ENCODE results near the gene ARF5. TPM values are rescaled to one million over a fixed set of nuclear protein-coding genes. Genes with fewer than 3 reads are reported as not detected.
"Not testable (repeated sequence)": the region's sequence is repeated elsewhere in the genome, so short reads cannot be mapped to it uniquely, and the experiment has no call there.

Gene ARF5
- total RNA-seq (100 to 1,000 TPM in 3 of 9 donors, 10 to 100 TPM in 6; 85.3 to 196 (median 96.3) TPM), polyA plus RNA-seq (100 to 1,000 TPM; 136 to 173 TPM)
- long read RNA-seq, donor 1, transcript ARF5-201 (6 exons, 1,103 nt): major isoform, 71 of 77 reads
- long read RNA-seq, donor 1, partial matches to known transcripts: 3 of 77 reads
- long read RNA-seq, donor 1, other reads (novel, unspliced or antisense): 2 of 77 reads
- long read RNA-seq, donor 2, transcript ARF5-204 (5 exons, 1,509 nt): minor isoform, 5 of 146 reads
- long read RNA-seq, donor 2, transcript ARF5-201 (6 exons, 1,103 nt): major isoform, 137 of 146 reads
- long read RNA-seq, donor 2, partial matches to known transcripts: 3 of 146 reads
- long read RNA-seq, donor 2, other reads (novel, unspliced or antisense): 1 of 146 reads
- long read RNA-seq, donor 3, transcript ARF5-201 (6 exons, 1,103 nt): major isoform, 64 of 77 reads
- long read RNA-seq, donor 3, partial matches to known transcripts: 4 of 77 reads
- long read RNA-seq, donor 3, other reads (novel, unspliced or antisense): 6 of 77 reads

DNA sequence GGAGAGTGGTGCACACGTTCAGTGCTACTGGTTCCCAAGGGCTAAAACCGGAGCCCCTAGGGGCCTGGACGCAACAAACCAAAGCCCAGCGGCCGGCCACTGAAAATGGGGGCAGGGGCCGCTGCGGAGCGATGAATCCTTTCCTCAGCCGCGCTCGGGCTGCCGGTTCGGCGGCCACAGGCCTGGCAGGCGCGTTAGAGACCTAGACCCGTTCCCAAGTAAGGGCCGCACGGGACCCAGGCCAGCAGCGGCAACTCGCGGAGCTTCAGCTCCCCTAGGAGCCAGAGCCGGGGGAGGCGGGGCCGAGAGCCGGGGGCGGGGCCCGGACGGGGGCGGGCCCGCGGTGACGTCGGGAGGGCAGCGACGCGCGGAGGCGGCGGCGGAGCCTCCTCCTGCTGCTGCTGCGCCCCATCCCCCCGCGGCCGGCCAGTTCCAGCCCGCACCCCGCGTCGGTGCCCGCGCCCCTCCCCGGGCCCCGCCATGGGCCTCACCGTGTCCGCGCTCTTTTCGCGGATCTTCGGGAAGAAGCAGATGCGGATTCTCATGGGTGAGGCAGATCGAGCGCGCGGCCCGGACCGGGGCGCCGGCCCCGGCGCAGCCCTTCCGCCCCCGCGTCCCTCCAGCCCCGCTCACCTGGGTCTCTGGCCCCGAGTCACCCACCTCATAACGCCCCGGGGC lies at the start of gene ARF5:
Gene ARF5 (plus strand): TSS at position 393 of the 678 bp plus-strand sequence. CDS start 88 bp downstream, at position 481.
- peaks cover 0 to 33% (median 26%) of the 10 kb centered on the region in 9 donors for H3K36me3 ChIP-seq
- ATAC-seq: peak; percentile 82 to 95 (median 92)
- H3K4me3 ChIP-seq: peak within 1 kb of the TSS; percentile 83 to 100 (median 96)
- intact Hi-C loops (cut with DNase I): loop anchor here in 9 of 10 donors (2.0 to 10.0 kb wide), 5 partner anchors 59 to 196 kb away; partner anchors contain the start of genes ZNF800 (in 5 of the 9) and SND1 (in 2 of the 9)
- H3K27ac ChIP-seq: peak within 1 kb of the TSS; percentile 51 to 95 (median 92)
- peak; percentile 89 to 94 (median 92) for DNase-seq
- whole genome bisulfite sequencing, 4 donors: 0 to 3% (median 1%) methylated on average over 18 to 77 of the region's 77 CpGs
- H3K4me1 ChIP-seq: peaks cover 10 to 49% (median 34%) of the 10 kb centered on the region in 12 donors
- peak; percentile 69 to 78 for TF ChIP-seq POLR2A (IDR thresholded peaks at IDR 0.05)
- no peak for TF ChIP-seq CTCF (IDR thresholded peaks at IDR 0.05)
- no peaks in the 10 kb centered on the region for H3K9me3 ChIP-seq
- H3K27me3 ChIP-seq: no peaks in the 10 kb centered on the region

DNA sequence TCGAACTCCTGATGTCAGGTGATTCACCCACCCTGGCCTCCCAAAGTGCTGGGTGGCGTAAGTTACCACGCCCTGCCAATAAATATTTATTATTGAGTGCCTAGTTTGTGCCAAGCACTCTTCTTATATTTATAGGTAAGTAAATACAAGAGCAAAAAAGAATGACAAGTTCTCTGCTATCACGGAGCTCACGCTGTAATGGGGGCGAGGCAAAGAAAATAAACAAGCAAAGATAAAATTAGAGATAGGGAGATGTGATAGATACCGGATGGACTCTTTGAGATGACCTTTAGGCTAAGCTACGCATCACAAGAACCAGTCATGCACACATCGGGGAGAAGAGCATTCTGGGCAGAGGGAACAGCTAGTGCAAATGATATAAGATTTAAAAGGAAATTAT lies 49.1 kb upstream of the ARF5 start:
- ATAC-seq (no peak), DNase-seq (no peak)
- intact Hi-C loops (cut with DNase I): no loop called here
- Histone ChIP-seq H3K27ac (no peak overlapping the region), H3K27me3 (peaks cover 0 to 52% (median 7%) of the 10 kb centered on the region in 9 donors), H3K4me3 (no peak overlapping the region), H3K36me3 (no peaks in the 10 kb centered on the region), H3K4me1 (peaks cover 0 to 3% (median 0%) of the 10 kb centered on the region in 12 donors), H3K9me3 (no peaks in the 10 kb centered on the region)
- WGBS, 4 donors: 80 to 84% (median 81%) methylated on average over 9 of the region's 9 CpGs
- no peak for TF ChIP-seq CTCF (IDR thresholded peaks at IDR 0.05)
- no peak for TF ChIP-seq POLR2A (IDR thresholded peaks at IDR 0.05)

GRCh38 chr7:127540461-127540860 lies 47.8 kb upstream of the ARF5 start:
- H3K9me3 ChIP-seq; intact Hi-C loops (cut with DNase I); ATAC-seq; H3K4me1 ChIP-seq; H3K4me3 ChIP-seq; H3K27ac ChIP-seq; DNase-seq; H3K36me3 ChIP-seq: not testable (repeated sequence)
- 78 to 89% (median 82%) methylated on average over 10 of the region's 10 CpGs for whole genome bisulfite sequencing, 4 donors
- H3K27me3 ChIP-seq: peaks cover 0 to 41% (median 7%) of the 10 kb centered on the region in 9 donors

- TF ChIP-seq POLR2A (IDR thresholded peaks at IDR 0.05) (no peak), CTCF (IDR thresholded peaks at IDR 0.05) (no peak)
- no peaks in the 10 kb centered on the region for H3K36me3 ChIP-seq
- H3K4me3 ChIP-seq: no peak overlapping the region
- H3K27ac ChIP-seq: no peak overlapping the region
- 81 to 85% (median 82%) methylated on average over 4 of the region's 4 CpGs for WGBS, 4 donors
- ATAC-seq: no peak
- H3K27me3 ChIP-seq: peaks cover 0 to 30% (median 7%) of the 10 kb centered on the region in 9 donors
- DNase-seq: no peak
- intact Hi-C loops (cut with DNase I): no loop called here
- H3K4me1 ChIP-seq: peaks cover 0 to 3% (median 0%) of the 10 kb centered on the region in 12 donors
- peaks cover 0 to 6% (median 0%) of the 10 kb centered on the region in 12 donors for H3K9me3 ChIP-seq
These were observed 46.7 kb upstream of the ARF5 start for GRCh38 chr7:127541548-127541947.
